ENCODE results near the gene WFS1.

The WFS1 gene

DNA sequence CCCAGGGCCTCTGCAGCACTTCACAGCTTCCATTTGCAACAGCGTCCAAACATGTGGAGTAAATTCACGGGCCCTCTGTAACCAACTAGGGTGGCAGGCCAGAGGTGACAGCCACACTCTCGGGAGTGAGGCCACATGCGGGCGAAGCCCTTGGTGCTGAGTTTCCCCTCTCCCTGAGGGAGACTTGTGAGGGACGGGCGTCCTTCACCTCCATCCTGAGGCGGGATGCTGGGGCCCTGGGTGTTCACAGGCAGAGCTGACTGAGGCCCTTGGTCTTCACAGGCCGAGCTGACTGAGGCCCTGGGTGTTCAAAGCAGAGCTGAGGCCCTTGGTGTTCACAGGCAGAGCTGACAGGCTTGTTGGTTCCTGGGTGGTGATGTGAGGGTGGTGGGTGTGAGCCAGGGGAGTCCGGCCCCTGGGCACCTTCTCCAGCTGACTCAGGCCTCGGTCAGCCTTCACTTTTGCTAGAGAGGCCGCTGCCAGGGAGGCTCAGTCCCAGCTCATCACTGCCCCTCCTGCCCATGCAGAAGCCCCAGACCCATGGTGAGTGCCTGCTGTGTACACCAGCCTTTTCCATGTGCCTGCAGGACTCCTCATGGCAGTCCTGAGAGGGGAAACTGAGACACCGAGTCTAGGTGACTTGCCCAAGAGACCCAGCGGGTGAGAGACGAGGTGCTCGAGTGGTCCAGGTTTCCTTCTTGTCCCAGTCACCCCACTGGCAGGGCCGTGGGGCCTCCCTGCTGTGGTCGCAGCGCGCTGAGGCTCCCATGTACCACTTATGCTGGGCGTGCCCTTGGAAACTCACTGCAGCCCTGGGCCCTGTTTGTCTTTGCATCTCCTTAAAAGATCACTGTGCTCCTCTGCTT lies 8.5 kb downstream of the WFS1 start:
- no peak for DNase-seq (ENCODE audit: low read depth in 2 of 3, low spot score in 1 of 3)

DNA sequence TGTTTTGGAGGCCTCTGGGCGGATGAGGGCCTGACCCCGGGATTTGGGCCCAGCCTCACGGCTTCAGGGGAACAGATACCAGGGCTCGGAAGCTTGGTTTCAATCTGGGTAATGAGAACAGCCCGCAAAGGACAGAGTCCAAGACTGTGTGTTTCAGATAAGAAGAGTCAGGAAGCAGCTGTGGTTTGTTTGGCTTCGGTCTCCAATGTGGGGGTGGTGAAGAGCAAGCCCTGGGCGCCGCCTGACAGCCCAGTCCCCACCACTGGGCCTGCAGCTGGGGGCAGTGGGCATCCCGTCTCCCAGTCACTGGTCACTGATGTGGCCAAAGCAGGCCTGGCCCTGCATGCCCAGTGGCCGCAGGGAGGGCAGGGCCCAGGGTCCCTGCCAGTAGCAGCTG lies 9.1 kb downstream of the WFS1 start:
- no peak for DNase-seq (ENCODE audit: low read depth in 2 of 3, low spot score in 1 of 3)

DNA sequence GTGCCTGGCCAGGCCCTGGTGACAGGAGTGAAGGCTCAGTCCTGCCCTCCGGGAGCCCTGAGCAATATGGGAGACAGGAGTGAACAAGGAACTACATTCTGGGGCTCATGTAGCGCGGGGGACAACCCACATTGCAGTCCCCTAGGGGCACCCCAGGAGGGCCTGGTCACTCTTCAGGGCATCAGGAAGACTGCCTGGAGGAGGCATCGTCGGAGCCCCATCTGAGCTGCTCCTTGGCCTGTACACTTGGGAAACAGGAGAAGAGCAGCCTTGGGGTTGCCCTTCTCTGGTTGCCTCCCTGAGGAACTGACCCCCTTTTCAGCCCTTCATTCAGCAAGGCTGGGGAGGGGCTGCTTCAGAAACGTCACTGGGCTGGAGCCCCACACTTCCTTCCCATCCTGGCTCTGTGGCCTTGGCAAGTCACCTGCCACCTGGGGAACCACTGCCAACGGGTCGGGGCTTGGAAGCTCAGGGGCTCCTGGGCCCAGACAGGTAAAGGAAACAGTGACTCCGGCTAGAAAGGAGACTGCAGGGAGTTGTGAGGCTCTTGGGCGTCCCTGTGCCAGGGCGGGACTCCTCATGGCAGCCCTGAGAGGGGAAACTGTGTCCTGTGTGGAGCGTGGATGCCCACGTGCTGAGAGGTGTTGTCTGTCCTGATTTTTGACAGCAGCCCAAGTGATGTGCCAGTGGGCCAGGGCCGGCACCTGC lies 10.1 kb downstream of the WFS1 start:
- no peak for DNase-seq (ENCODE audit: low read depth in 2 of 3, low spot score in 1 of 3)

- DNase-seq (ENCODE audit: low read depth in 2 of 3, low spot score in 1 of 3) = no peak
These were observed 10.8 kb downstream of the WFS1 start for GRCh38 chr4:6280365-6280996.

DNA sequence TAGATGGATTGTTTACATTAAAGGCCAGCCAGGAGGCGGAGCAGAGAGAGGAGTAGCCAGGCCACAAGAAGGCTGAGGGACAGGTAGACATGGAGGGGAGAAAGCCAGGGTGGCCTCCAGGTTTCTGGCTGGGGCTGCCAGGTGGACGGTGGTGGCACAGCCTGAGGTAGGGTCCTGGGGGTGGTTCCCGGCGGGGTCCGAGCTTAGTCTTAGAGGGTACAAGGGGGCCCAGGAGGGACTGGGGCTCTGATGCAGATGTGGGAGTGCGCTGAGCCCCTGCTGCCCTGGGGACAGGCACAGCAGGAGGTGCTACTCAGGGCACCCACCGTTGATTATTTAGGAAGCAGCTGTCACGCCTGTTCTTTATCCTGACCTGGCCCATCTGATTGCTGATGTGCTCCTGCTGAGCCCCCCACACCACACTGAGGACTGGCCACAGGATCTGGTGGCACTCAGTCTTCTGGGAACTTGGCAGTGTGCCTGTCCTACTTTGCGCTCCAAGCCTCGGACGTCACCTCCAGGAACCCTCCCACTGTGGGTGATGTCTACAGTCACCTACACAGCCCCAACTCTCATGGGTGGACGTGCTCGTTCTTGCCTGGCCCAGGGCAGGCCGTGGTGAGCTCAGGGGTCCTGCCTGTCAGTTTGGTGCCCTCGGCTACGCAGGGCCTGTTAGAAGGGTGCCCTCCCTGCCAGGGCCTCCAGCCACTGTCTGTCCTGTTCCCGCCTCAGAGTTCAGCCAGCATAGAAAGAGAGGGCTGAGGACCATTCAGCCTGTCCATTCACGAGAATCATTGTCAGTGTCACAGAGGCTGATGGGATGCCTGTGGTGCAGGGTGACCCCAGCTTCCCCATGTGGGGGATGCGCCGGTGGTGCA lies 12.0 kb downstream of the WFS1 start:
- no peak for DNase-seq (ENCODE audit: low read depth in 2 of 3, low spot score in 1 of 3)

- no peak for DNase-seq (ENCODE audit: low read depth in 2 of 3, low spot score in 1 of 3)
These were observed 12.7 kb downstream of the WFS1 start for GRCh38 chr4:6282314-6282771.

DNA sequence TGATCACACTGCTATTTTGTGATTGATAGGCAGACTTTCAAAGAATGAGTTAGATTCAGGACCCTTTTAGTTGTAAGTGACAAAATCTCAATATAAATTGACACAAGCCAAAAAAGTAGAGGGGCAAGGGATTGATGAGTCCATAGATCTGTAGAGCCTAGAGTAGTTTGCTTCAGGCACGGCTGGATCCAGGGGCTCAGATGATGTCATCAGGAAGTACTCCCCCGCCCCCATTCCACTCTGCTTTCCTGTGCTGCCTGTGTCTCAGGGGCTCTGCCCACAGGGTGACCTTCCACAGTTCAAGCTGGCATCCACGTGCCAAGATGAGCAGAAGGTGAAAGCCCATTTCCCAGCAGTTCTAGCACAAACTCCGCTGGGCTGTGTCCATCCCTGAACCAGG lies 13.6 kb downstream of the WFS1 start:
- no peak for DNase-seq (ENCODE audit: low read depth in 2 of 3, low spot score in 1 of 3)

DNA sequence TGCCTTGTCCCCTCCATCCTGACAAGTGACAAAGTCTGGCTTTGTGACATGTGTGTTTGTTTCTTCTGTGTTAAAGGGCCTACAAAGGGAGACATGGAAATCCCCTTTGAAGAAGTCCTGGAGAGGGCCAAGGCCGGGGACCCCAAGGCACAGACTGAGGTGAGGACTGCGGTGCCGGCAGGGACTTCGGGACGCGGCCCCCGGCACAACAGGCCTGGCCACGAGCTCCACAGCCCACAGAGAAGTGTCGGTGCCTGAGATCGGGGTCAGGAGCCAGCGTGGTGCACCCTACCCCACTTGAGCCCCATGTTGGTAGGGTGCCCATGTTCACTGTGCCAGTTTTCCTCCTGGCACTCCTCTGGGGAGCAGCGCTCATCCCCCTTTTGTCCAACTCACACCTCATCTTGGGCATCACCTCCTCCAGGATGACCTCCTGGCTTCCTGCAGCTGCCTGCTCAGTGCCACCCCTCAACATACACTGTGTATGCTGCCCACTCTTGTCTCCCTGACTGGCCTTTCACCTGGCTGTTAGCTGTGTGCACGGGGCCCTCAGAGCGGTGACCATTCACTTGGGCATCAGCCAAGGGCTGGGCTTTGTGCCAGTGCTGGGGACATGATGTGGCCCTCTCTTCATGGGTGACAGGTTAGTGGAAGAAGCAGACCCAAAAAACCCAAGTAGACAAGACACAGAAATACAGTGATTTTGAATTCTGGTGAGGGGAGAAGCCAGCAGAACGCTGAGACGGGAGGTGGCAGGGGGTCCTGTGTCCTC lies 17.6 kb downstream of the WFS1 start:
- no peak for DNase-seq (ENCODE audit: low read depth in 2 of 3, low spot score in 1 of 3)

DNA sequence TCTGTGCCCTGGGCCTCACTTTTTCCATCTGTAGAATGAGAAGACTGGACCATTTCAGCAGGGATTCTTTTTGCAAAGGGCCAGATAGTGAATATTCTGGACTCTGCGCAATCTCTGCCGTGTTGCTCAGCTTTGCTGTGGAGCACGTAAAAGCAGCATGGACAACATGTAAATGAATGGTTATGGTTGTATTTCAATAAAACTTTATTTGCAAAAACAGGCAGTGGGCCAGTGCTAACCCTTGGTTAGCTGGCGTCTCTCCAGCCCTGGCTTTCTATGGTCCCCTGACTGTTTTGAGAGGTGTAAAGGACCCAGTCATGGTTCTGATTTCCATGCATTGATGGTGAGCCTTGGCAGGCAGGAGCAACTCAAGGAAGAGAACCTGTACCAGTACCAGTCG lies 18.7 kb downstream of the WFS1 start:
- no peak for DNase-seq (ENCODE audit: low read depth in 2 of 3, low spot score in 1 of 3)

DNA sequence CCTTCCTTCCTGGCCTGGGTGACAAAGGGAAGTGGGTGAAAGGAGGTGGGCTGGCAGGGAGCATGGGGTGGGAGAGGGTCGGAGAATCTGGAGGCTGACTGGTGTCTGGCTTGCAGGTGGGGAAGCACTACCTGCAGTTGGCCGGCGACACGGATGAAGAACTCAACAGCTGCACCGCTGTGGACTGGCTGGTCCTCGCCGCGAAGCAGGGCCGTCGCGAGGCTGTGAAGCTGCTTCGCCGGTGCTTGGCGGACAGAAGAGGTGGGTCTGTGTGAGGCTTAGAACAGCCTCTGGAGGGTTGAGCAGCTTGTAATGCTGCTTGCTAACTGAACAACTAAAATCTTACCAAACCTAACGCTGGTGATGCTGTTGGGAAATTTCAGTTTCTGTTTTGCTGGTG lies 19.2 kb downstream of the WFS1 start:
- no peak for DNase-seq (ENCODE audit: low read depth in 2 of 3, low spot score in 1 of 3)

- DNase-seq (ENCODE audit: low read depth in 2 of 3, low spot score in 1 of 3) = no peak
These were observed 20.6 kb downstream of the WFS1 start for GRCh38 chr4:6290256-6290655.

DNA sequence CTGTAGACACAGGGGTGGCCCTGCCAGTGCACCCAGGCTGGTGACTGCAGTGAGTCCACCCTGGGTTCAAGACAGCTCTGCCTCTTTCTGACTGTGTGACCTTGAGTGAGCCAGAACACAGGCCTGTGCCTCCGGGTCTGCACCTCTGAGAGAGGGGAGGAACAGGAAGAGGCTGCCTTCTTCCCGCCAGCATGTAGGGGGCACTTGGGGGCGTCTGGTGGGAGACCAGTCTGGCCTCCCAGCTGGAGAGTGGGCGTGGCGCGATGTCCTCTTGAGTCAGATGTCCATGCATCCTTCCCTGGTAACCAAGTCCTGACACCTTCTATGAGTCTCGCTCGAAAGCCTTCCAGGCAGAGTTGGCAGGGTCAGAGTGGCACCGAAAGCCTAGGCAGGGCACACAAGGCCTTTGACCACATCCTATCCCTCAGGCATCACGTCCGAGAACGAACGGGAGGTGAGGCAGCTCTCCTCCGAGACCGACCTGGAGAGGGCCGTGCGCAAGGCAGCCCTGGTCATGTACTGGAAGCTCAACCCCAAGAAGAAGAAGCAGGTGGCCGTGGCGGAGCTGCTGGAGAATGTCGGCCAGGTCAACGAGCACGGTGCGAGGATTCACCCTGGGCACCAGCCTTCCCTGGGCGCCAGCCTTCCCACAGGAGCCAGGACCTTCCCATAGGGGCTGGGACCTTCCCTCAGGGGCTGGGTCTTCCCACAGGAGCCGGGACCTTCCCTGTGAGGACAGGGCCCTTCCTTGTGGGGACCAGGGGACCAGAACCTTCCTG lies 21.3 kb downstream of the WFS1 start:
- DNase-seq (ENCODE audit: low read depth in 2 of 3, low spot score in 1 of 3) = no peak

- no peak for DNase-seq (ENCODE audit: low read depth in 2 of 3, low spot score in 1 of 3)
These were observed 22.2 kb downstream of the WFS1 start for GRCh38 chr4:6291784-6292297.

DNA sequence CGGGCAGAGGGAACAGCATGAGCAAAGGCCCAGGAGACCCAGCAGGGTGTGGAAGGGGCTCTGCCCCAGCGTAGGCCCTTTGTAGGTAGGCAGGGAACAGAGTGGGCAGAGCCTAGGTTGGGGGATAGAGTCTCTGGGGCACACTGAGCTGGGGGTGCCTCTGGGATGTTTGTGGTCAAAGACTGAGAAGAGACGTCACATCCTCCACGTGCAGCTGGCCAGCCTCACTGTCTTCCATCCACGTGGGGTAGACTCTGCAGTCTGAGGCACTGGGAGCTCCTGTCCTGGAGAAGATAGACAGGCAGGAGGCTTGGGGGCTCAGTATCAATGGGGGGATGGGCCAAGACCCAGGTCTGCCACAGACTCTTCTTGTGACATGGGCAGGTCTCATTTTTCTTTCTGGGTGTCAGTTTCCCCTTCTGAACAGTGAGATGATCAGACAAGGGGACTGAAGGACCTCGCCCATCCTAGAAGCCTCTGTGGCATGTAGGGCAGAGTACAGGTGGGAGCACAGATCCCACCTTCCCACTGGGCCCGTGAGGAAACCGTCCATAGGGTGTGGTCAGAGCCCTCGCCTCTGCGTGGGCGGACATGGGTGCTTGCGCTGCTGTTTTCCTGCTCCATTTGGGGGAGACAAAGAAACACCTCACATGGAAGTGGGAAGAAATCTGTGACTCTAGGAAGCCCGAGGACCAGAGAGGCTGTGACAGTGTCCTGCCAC lies 22.9 kb downstream of the WFS1 start:
- DNase-seq (ENCODE audit: low read depth in 2 of 3, low spot score in 1 of 3) = no peak

GRCh38 chr4:6293097-6293445 lies 23.4 kb downstream of the WFS1 start:
- no peak for DNase-seq (ENCODE audit: low read depth in 2 of 3, low spot score in 1 of 3)

GRCh38 chr4:6293661-6294060 lies 24.0 kb downstream of the WFS1 start:
- DNase-seq (ENCODE audit: low read depth in 2 of 3, low spot score in 1 of 3) = no peak

GRCh38 chr4:6294705-6295421 lies 25.2 kb downstream of the WFS1 start:
- DNase-seq (ENCODE audit: low read depth in 2 of 3, low spot score in 1 of 3) = no peak

- DNase-seq (ENCODE audit: low read depth in 2 of 3, low spot score in 1 of 3) = no peak
These were observed 25.8 kb downstream of the WFS1 start for GRCh38 chr4:6295495-6295894.

Measured in stimulated activated CD4-positive, alpha-beta T cell treated with anti-CD3 and anti-CD28 coated beads, Interleukin-12 subunit alpha, Interleukin-12 subunit beta, amount 100 ng/mL, for 48 hours (primary cell).